ENCODE results near the gene OR1M1.
"Not testable (repeated sequence)": the region's sequence is repeated elsewhere in the genome, so short reads cannot be mapped to it uniquely, and the experiment has no call there.

OR1M1 gene, protein sequence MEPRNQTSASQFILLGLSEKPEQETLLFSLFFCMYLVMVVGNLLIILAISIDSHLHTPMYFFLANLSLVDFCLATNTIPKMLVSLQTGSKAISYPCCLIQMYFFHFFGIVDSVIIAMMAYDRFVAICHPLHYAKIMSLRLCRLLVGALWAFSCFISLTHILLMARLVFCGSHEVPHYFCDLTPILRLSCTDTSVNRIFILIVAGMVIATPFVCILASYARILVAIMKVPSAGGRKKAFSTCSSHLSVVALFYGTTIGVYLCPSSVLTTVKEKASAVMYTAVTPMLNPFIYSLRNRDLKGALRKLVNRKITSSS

DNA sequence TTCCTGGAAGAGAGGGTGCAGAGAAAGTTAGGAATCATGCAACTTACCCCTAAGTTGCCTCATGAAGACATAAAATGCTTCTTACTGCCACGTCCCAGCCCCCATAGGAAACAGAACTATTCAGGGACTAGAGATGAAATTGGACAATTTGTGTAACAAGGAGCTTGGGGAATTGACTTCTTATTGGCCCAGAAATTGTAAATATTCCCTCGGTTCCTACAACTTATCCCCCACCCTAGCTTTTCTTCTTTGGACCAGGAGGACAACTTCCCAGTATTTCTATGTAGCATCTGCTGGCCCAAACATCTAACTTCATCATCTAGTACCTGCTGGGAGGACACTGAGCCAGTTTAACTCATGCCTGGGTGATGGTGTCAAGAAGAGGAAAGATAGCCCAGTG lies at the start of gene OR1M1:
Gene OR1M1 (plus strand): TSS at position 301 of the 400 bp plus-strand sequence. CDS start 6,184 bp downstream, outside the sequence.
- DNase-seq (ENCODE audit: low read depth) = no peak

DNA sequence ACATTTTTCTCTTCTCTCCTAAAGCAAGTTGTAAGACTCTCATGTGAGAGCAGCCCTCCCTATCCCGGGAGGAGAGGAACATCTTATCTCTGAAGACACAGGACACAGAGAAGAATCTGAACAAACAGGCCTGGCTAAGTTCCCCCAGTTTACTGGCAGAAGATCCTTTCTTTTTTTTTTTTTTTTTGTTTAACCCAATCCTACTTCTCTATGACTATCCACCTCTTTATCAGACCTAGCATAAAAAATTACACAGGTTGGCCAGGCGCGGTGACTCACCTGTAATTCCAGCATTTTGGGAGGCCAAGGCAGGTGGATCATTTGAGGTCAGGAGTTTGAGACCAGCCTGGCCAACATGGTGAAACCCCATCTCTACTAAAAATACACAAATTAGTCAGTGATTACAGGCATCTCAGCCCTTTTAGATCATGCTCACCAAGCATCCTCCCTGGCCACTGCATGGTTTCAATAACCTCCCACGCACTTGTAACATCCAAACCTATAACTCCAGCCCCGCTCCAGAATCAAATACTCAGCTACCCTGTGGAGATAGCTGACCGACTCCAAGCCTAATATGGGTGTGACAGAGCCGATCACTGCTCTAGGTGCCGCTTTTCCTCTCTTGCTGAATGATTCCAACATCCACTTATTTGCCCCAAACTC lies 49.3 kb upstream of the OR1M1 start:
- DNase-seq (ENCODE audit: low read depth) = no peak

DNA sequence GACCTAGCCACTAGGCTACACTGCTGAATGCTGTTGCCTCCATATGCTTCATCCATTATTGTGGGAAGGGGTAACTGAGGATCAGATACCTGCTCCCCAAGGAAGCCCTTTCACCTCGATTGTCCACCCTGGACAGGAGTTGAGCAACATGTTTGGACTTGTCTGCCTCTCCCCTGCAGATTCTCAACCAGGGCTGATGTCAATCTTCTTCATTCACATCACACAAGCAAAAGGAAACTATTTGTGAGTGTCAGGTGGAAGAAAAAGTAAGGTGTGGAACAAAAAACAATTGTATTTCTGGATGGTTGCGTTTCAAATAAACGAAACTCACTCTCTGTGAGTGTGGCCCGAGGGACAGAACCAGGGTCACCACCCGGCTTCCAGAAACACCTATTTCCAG lies 47.1 kb upstream of the OR1M1 start:
- DNase-seq (ENCODE audit: low read depth) = no peak

DNA sequence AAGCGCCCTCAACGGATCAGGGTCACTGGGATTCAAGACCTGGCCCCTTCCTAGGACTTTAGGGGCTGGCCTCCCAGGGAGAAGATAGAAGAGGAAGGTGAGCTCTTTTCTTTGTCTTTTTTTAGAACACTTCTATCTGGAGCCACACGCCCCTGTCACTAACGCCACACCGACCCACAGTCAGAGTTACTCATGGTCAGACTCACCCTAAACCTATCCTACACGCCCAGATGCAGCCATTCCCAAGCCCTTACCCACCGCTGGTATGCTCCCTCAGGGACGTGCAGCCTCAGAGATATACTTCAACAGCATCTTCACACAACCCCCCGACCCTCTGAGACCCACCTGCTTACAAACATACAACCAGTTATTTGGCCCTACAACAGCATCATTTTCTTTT lies 46.7 kb upstream of the OR1M1 start:
- no peak for DNase-seq (ENCODE audit: low read depth)

DNA sequence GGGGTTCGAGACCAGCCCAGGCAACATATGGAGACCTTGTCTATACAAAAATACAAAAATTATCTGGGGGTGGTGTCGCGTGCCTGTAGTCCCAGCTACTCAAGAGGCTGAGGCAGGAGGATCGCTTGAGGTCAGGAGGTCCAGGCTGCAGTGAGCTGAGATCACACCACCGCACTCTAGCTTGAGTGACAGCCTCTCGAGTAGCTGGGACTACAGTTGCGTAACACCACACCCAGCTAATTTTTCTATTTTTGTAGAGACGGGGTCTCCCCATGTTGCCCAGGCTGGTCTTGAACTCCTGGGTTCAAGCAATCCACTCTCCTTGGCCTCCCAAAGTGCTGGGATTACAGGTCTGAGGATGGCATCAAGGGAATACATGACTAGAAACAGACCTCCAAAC lies 45.8 kb upstream of the OR1M1 start:
- no peak for DNase-seq (ENCODE audit: low read depth)

DNA sequence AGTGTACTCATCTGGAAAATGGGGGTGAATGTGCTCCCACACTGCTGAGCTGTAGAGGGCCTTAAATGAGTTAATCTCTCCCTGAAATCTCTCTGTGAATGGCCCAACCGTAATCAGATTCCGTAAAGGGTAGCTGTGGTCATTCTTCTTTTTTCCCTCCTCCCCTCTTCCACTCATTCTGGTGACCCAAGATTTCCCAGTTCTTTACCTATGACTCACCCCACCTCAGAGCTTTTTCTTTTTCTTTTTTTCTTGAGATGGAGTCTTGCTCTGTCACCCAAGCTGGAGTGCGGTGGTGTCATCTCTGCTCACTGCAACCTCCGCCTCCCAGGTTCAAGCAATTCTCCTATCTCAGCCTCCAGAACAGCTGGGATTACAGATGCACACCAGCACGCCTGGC lies 43.3 kb upstream of the OR1M1 start:
- DNase-seq (ENCODE audit: low read depth) = no peak

DNA sequence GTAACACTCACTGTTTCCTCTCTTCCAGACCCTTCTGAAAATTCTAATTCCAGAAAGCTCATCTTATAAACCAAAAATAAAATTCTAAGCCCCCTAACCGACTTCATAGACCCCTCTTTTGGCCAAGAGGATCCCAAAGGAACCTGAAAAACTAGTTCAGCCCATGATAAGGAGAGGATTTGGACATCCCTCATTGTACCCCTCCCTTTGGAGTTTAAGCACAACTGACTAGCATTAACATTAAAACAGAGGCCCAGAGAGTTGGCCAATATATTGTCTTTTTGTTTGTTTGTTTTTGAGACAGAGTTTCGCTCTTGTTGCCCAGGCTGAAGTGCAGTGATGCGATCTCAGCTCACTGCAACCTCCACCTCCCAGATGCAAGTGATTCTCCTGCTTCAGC lies 42.4 kb upstream of the OR1M1 start:
- no peak for DNase-seq (ENCODE audit: low read depth)

DNA sequence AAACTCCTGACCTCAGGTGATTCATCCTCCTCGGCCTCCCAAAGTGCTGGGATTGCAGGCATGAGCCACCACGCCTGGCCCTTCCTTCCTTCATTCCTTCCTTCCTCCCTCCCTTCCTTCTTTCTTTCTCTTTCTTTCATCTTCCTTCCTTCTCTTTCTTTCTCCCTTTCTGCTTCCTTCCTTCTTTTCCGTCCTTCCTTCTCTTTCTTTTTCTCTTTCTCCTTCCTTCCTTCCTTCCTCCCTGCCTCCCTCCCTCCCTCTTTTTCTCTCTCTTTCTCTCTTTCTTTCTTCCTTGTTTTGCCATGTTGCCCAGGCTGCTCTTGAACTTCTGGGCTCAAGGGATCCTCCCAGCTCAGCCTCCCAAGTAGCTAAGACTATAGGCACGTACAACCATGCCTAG lies 40.2 kb upstream of the OR1M1 start:
- DNase-seq (ENCODE audit: low read depth) = no peak

DNA sequence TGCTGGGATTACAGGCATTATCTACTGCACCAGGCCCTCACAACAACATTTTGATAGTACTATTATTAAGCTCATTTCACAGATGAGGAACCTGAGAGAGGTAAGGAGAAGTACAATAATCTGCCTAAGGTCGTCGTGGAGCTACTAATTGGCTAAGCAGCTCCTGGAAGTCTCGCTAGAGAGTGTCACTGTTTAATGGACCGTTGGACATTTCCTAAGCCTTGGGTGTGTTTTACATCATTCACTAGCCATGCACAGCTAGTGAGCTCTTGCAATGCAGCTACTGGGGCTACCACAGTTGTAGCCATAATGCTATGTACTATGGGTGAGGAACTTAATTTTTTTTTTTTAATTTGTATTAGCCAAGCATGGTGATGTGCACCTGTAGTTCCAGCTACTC lies 34.0 kb upstream of the OR1M1 start:
- no peak for DNase-seq (ENCODE audit: low read depth)

DNA sequence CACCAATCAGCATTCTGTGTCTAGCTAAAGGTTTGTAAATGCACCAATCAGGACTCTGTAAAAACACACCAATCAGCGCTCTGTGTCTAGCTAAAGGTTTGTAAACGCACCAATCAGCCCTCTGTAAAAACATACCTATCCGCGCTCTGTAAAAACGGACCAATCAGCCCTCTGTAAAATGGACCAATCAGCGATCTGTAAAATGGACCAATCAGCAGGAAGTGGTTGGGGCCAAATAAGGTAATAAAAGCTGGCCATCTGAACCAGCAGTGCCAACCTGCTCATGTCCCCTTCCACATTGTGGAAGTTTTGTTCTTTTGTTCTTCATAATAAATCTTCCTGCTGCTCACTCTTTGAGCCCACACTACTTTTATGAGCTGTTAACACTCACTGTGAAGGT lies 33.2 kb upstream of the OR1M1 start:
- not testable (repeated sequence) for DNase-seq (ENCODE audit: low read depth)

DNA sequence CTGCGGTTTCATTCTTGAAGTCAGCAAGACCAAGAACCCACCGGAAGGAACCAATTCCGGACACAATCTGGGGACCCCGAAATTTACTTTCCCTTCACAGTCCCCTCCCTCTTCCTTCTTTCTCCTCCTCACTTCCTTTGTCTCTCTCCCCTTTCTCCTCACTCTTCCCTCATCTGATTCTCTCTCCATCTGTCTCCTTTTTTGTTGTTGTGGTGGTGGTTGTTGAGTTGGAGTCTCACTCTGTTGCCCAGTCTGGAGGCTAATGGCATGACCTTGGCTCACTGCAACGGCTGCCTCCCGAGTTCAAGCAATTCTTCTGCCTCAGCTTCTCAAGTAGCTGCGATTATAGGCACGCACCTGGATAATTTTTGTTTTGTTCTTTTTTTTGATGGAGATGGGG lies 32.7 kb upstream of the OR1M1 start:
- DNase-seq (ENCODE audit: low read depth) = no peak

DNA sequence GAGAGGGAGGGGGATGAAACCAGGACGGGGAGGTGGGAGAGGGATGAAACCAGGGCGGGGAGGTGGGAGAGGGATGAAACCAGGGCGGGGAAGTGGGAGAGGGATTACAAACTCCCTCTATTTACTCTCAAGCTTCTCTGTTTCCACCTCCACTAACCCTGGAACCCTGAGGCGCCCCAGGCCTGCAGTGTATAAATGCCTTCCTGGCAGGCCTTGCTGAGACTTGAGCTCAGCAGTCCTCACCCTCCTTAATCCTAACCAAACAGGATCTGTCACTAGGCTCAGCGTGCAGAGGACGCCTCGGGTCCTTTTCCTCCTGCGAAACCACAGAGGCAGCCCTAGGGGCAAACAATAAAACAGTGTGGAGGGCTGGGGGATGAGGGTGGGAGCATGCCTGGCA lies 32.1 kb upstream of the OR1M1 start:
- DNase-seq (ENCODE audit: low read depth) = no peak

DNA sequence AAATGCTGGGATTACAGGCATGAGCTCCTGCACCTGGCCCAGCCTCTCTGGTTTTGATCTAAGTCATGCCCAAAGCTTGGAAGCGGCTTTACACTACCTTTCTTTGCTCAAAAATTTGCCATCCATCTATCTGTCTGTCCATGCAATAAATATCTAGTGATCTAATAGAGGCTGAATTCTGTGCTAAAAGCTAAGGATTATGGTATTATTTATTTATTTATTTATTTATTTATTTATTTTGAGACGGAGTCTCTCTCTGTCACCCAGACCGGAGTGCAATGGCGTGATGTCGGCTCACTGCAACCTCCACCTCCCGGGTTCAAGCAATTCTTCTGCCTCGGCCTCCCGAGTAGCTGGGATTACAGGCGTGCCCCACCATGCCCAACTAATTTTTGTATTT lies 30.7 kb upstream of the OR1M1 start:
- DNase-seq (ENCODE audit: low read depth) = not testable (repeated sequence)

DNA sequence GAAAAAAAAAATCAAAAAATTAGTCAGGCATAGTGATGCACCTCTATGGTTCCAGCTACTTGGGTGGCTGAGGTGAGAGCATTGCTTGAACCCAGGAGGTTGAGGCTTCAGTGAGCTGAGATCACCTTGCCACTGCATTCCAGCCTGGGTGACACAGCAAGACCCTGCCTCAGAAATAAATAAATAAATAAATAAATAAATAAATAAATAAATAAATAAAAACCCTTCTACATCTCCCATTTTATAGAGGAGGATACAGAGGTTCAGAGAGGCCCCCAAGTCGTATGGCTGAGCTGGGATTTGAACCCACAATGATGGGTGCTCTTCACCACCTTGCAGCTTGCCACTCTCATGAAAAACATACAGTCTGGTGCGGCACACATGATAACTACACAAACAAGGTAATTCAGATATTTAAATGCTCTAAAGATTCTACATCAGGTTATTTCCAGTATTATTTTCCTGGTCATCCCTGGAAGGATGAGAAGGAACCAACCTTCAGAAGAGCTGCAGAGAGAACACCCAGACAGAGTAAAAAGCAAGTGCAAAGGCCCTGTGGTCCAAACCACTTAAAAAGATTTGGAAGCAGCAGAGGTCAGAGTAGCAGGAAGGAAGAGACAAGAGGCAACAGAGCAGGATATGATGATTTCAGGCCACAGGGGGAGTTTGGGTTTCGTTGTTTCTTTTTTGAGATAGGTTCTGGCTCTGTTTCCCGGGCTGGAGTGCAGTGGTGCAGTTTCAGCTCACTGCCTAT lies 29.2 kb upstream of the OR1M1 start:
- DNase-seq (ENCODE audit: low read depth) = no peak

DNA sequence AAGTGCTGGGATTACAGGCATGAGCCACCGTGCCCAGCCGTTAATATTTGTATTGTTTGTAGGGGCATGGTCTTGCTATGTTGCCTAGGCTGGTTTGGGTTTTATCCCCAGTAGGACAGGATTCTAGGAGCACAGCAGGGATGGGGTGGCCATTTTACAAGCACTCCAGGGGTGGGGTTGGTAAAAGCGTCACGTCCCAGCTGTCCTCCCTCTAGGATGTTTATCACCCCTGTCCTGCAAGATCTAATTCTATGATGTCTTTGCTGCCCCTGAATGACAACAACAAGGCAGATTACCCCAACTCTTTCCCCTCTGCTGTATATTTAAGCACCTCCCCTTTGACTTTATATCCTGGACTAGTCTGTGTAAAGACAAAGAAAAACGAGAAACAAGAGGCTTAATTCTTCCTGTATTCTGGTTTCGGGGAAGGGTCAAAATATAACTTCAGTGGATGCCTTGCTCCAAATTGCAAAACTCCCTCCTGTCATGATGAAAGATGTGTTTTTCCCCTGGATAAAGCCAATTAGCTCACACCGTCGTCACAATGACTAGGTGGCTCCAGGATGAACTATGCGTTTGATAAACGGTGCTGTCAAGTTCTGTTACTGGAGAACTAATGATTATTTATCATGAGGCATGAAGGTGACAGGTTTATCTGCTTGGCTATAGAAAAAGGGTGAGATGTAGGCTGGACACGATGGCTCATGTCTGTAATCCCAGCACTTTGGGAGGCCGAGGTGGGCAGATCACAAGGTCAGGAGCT lies 27.8 kb upstream of the OR1M1 start:
- no peak for DNase-seq (ENCODE audit: low read depth)

DNA sequence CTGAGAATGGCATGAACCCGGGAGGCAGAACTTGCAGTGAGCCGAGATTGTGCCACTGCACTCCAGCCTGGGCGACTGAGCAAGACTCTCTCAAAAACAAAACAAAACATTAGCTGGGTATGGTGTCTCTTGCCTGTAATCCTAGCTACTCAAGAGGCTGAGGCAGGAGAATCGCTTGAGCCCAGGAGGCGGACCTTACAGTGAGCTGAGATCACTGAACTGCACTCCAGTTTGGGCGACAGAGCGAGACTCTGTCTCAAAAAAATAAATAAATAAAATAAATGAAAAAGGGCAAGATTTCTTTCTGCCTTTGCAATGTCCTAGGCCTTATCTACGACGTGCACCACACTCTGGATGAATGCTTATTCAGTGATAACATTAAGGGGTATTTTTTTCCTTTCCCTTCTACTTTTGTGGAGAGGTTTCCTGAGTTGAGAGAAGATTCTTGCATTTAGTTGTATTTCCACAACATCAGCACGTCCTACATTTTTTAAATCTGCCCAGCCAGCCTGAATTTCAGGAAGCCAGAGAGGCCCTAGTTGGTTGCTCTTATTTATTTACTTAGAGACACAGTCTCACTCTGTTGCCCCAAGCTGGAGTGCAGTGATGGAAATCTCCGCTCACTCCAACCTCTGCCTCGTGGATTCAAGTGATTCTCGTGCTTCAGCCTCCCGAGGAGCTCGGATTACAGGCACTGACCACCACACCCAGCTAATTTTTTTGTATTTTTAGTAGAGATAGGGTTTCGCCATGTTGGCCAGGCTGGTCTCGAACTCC lies 26.1 kb upstream of the OR1M1 start:
- no peak for DNase-seq (ENCODE audit: low read depth)

DNA sequence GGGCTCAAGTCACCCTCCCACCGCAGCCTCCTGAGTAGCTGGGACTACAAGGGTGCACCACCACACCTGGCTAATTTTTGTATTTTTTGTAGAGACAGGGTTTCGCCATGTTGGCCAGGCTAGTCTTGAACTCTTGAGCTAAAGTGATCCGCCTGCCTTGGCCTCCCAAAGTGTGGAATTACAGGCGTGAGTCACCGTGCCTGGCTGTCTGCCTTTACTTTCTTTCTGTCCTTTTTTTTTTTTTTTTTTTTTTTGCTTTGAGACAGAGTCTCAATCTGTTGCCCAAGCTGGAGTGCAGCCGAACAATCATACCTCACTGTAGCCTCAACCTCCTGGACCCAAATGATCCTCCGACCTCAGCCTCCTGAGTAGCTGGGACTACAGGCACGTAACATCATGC lies 25.0 kb upstream of the OR1M1 start:
- DNase-seq (ENCODE audit: low read depth) = no peak

DNA sequence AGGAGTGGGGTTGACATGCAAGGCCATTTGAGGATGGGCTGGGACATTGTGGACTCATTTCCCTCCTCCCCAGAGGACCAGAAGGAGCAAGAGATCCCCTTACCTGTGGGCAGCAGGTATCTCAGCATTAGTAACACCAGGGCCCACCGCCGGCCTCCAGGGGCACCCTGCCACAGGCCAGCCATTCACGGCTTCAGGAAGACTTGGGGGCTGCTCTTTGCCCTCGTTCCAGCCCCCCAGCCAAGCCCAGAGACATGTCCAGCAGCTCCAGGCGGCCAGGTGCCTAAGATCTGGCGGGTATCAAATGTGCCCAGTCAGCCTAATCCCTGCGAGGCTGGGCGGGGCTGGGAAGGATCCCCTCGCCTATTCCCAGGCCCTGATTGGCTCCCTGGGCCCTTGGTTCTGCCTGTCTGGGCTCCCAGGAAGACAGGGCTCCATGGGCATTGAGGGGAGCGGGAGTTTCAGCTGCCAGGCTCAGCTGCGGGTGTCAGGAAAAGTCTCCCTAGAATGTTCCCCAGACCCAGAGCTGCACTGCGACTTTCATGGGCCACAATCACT lies 21.3 kb upstream of the OR1M1 start:
- DNase-seq (ENCODE audit: low read depth) = no peak

DNA sequence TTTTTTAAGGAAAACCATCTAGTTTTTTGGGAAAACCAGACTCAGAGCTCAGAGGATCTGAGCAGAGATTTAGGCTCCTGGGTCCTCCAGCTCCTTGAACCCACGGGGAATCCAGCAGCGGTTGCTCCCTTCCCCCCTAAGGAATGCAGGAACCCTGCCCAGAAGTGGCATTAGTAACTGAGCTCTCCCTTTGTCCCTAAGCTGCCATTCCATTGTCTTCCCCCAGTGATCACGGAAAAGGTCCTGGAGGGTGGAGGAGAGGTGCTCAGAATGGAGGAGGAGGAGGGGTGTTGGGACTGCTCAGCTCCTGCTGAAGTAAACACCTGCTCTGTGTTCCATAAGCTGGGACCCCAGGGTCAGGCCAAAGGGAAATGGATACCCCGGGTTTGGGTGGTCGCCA lies 16.8 kb upstream of the OR1M1 start:
- no peak for DNase-seq (ENCODE audit: low read depth)

DNA sequence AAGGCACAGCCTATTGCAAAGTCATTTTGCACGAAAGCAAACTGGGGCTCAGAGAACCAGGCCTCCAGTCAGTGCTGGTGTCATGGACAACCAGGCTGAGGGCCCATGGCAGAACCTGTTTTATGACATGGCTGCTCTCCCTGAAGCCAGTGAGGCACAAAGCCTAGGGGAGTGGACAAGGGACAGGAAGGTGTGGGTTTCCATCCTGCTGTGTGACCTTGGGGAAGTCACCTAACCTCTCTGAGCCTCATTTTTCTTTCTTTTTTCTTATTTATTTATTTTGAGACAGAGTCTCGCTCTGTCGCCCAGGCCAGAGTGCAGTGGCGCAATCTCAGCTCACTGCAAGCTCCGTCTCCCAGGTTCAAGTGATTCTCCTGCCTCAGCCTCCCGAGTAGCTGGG lies 15.1 kb upstream of the OR1M1 start:
- DNase-seq (ENCODE audit: low read depth) = not testable (repeated sequence)

DNA sequence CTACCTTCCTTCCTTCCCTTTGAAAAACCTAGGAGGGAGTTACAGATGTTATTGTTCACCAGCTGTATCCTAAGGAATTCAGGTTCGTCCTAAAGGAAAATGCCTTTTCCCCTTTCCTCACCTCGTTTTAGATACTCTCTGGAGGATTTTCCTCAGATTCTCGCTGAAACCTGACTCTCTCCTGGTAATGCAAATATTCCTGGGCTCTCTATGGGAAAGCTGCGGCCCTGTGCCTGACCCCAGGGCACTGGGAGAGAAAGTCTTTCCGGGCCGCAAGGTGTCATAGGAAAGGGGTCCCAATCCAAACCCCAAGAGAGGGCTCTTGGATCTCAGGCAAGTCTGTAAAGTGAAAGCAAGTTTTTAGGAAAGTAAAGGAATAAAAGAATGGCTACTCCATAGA lies 13.1 kb upstream of the OR1M1 start:
- no peak for DNase-seq (ENCODE audit: low read depth)

Data from GM04504 (cell line).